ENCODE data around the gene RGS12. TPM values are rescaled to one million over a fixed set of nuclear protein-coding genes. Genes with fewer than 3 reads are reported as not detected.
A peak's percentile ranks its signal among the peaks of the same experiment; 100 is the strongest.

Gene RGS12
- total RNA-seq, 4 donors from 2014 or later = 12.4 to 77.4 (median 17.3) TPM

GRCh38 chr4:3322059-3322550 lies 29.3 kb downstream of the RGS12 start:
- peak overlapping the region in 1 of 4 donors; percentile 21 for H3K27ac ChIP-seq
- in situ Hi-C loops (cut with MboI; ENCODE audit: low pct_ligation_motif_present in 1 of 4, low pct_unique_long_range_greater_than_20kb in 1 of 4, low sequenced_read_pairs in 3 of 4) = no loop called here
- no peaks in the 10 kb centered on the region for H3K9me3 ChIP-seq
- intact Hi-C loops (cut with DNase I; ENCODE audit: low total_unique reads) = no loop called here
- H3K4me1 ChIP-seq = peaks cover 0 to 5% (median 0%) of the 10 kb centered on the region in 4 donors
- TF ChIP-seq POLR2A (IDR thresholded peaks at IDR 0.05) = no peak
- H3K27me3 ChIP-seq = no peaks in the 10 kb centered on the region
- no peak overlapping the region for H3K4me3 ChIP-seq
- WGBS, 2 donors (ENCODE audit: low coverage in 1 of 2) = 82 to 96% methylated on average over 2 to 8 of the region's 10 CpGs
- no peak for DNase-seq
- H3K36me3 ChIP-seq = no peaks in the 10 kb centered on the region

DNA sequence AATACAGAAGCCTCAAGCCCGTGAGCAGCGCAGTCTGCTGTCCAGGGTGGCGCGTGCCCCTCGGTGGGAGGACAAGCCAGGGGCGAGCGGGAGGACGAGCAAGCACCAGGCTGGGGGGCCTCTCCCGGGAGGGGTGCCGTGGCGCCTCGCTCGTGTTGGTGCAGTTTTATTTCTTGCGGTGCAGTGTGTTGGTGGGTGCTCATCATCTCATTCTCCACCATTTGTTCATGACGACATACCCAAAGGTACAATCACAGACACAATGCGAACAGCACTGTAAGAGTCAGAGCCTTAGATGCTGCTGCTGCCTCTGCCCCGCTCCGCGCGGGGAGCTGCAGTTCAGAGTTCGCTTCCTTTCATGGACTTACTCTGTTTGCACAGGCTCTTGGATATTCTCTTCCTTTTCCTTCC lies 30.3 kb downstream of the RGS12 start:
- Histone ChIP-seq H3K27me3 (no peaks in the 10 kb centered on the region), H3K27ac (no peak overlapping the region), H3K36me3 (no peaks in the 10 kb centered on the region), H3K9me3 (no peaks in the 10 kb centered on the region), H3K4me3 (no peak overlapping the region), H3K4me1 (peaks cover 0 to 5% (median 0%) of the 10 kb centered on the region in 4 donors)
- DNase-seq = no peak
- intact Hi-C loops (cut with DNase I; ENCODE audit: low total_unique reads) = no loop called here
- in situ Hi-C loops (cut with MboI; ENCODE audit: low pct_ligation_motif_present in 1 of 4, low pct_unique_long_range_greater_than_20kb in 1 of 4, low sequenced_read_pairs in 3 of 4) = no loop called here
- WGBS, 2 donors (ENCODE audit: low coverage in 1 of 2) = 83 to 89% methylated on average over 6 to 21 of the region's 21 CpGs
- TF ChIP-seq POLR2AphosphoS5 (IDR thresholded peaks at IDR 0.05) = no peak
- no peak for TF ChIP-seq POLR2A (IDR thresholded peaks at IDR 0.05)
- TF ChIP-seq, protein P1, sequence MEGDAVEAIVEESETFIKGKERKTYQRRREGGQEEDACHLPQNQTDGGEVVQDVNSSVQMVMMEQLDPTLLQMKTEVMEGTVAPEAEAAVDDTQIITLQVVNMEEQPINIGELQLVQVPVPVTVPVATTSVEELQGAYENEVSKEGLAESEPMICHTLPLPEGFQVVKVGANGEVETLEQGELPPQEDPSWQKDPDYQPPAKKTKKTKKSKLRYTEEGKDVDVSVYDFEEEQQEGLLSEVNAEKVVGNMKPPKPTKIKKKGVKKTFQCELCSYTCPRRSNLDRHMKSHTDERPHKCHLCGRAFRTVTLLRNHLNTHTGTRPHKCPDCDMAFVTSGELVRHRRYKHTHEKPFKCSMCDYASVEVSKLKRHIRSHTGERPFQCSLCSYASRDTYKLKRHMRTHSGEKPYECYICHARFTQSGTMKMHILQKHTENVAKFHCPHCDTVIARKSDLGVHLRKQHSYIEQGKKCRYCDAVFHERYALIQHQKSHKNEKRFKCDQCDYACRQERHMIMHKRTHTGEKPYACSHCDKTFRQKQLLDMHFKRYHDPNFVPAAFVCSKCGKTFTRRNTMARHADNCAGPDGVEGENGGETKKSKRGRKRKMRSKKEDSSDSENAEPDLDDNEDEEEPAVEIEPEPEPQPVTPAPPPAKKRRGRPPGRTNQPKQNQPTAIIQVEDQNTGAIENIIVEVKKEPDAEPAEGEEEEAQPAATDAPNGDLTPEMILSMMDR (IDR thresholded peaks at IDR 0.05) = no peak
- TF ChIP-seq EP300 (IDR thresholded peaks at IDR 0.05; ENCODE audit: low read depth) = no peak

- intact Hi-C loops (cut with DNase I; ENCODE audit: low total_unique reads) (no loop called here), in situ Hi-C loops (cut with MboI; ENCODE audit: low pct_ligation_motif_present in 1 of 4, low pct_unique_long_range_greater_than_20kb in 1 of 4, low sequenced_read_pairs in 3 of 4) (no loop called here)
- peaks cover 0 to 5% (median 0%) of the 10 kb centered on the region in 4 donors for H3K4me1 ChIP-seq
- no peak overlapping the region for H3K27ac ChIP-seq
- 89 to 90% methylated on average over 8 to 18 of the region's 18 CpGs for WGBS, 2 donors (ENCODE audit: low coverage in 1 of 2)
- no peaks in the 10 kb centered on the region for H3K27me3 ChIP-seq
- TF ChIP-seq POLR2AphosphoS5 (IDR thresholded peaks at IDR 0.05) (no peak), EP300 (IDR thresholded peaks at IDR 0.05; ENCODE audit: low read depth) (no peak)
- TF ChIP-seq, protein P1 (IDR thresholded peaks at IDR 0.05) = no peak
- no peak overlapping the region for H3K4me3 ChIP-seq
- no peaks in the 10 kb centered on the region for H3K36me3 ChIP-seq
- H3K9me3 ChIP-seq = no peaks in the 10 kb centered on the region
- DNase-seq = no peak
These were observed 31.4 kb downstream of the RGS12 start for GRCh38 chr4:3324093-3324815.

DNA sequence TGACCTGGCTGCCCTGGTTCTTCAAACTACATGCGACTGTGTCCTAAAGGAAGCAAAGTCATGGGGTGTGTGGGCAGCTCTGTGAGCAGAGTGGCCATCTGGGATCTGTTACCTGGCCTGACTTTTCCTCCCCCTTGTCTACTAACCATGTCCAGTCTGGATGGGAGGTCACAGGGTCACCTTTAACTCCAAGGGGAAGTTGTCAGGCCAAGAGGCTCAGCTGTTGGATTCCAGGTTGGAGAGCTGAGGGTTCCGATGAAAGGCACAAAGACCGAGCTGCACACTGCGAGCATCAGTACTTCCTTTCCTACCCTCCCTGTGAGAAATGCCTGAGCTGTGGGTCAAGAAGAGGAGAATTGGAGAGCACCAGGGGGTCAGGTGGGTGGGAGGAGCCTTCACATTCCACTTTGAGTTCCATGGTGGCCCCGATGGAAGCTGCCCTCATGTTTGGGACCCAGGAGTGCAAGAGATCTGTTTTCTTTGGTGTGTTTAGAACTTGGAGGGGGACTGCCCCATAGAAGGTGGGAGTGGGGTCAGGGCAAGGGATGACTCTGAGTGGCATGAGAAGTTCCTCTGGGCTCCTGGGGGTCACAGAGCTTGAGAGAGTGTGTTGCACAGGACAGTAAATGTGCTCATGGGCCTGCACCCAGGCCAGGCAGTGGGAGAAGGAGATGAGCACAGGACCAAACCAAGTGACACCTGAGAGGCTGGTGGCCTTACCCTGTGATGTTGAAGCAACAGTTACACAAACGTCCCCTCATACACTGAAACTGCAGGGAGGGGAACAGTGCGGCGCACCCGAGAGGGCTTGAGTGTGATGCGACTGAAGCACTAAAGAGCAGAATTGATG lies 36.2 kb downstream of the RGS12 start:
- H3K9me3 ChIP-seq = no peaks in the 10 kb centered on the region
- TF ChIP-seq POLR2AphosphoS5 (IDR thresholded peaks at IDR 0.05) = no peak
- TF ChIP-seq EP300 (IDR thresholded peaks at IDR 0.05; ENCODE audit: low read depth) = no peak
- TF ChIP-seq POLR2A (IDR thresholded peaks at IDR 0.05) = no peak
- TF ChIP-seq, protein P1 (IDR thresholded peaks at IDR 0.05) = no peak
- no peak for DNase-seq
- 70 to 93% methylated on average over 2 to 10 of the region's 10 CpGs for WGBS, 2 donors (ENCODE audit: low coverage in 1 of 2)
- in situ Hi-C loops (cut with MboI; ENCODE audit: low pct_ligation_motif_present in 1 of 4, low pct_unique_long_range_greater_than_20kb in 1 of 4, low sequenced_read_pairs in 3 of 4) (no loop called here), intact Hi-C loops (cut with DNase I; ENCODE audit: low total_unique reads) (no loop called here)
- H3K27me3 ChIP-seq = no peaks in the 10 kb centered on the region
- no peak overlapping the region for H3K4me3 ChIP-seq
- no peaks in the 10 kb centered on the region for H3K4me1 ChIP-seq
- H3K36me3 ChIP-seq = no peaks in the 10 kb centered on the region
- H3K27ac ChIP-seq = no peak overlapping the region
